Activated CD4-positive, alpha-beta T cell treated with anti-CD3 and anti-CD28 coated beads, Interleukin-2, amount 10 ng/mL, durations not matched to agents 24 days and 14 days (primary cell): ENCODE data around the gene PRDM7. TPM values are rescaled to one million over a fixed set of nuclear protein-coding genes. Genes with fewer than 3 reads are reported as not detected.

Source experiments
- DNase-seq: peaks from one replicate; pipeline ENCODE4 v3.0.0; 2022
- H3K27ac Mint-ChIP-seq: one replicate; pipeline ENCODE4 v1.8.0; 2022; ENCODE audit warnings: mild to moderate bottlenecking, mixed read lengths
- H3K27me3 Mint-ChIP-seq: one replicate; pipeline ENCODE4 v1.8.0; 2022; ENCODE audit warnings: mixed read lengths
- H3K36me3 Mint-ChIP-seq: one replicate; pipeline ENCODE4 v1.8.0; 2022; ENCODE audit warnings: low read depth, mild to moderate bottlenecking, mixed read lengths
- H3K4me1 Mint-ChIP-seq: one replicate; pipeline ENCODE4 v1.8.0; 2021; ENCODE audit warnings: mixed read lengths
- H3K4me3 Mint-ChIP-seq: one replicate; pipeline ENCODE4 v1.8.0; 2022; ENCODE audit warnings: mild to moderate bottlenecking, moderate library complexity, mixed read lengths
- H3K9me3 Mint-ChIP-seq: one replicate; pipeline ENCODE4 v1.8.0; 2021; ENCODE audit warnings: mixed read lengths
- intact Hi-C: fragments of 100-400 bp; cut with micrococcal nuclease; formaldehyde crosslinking; loops from one replicate; pipeline ENCODE4 v1.15.1; 2023
- total RNA-seq: library from RNA; stranded (reverse); gene quantifications from 2 replicates; pipeline ENCODE4 v1.2.3, GENCODE V29; 2022

Gene PRDM7
- total RNA-seq, 1 donor from 2014 or later: not detected

- peaks cover 1% of the 10 kb centered on the region for H3K36me3 Mint-ChIP-seq
- no peak overlapping the region for H3K4me3 Mint-ChIP-seq
- no peak for DNase-seq
- intact Hi-C loops: no loop called here
- peaks cover 15% of the 10 kb centered on the region for H3K9me3 Mint-ChIP-seq
- H3K27ac Mint-ChIP-seq: no peak overlapping the region
- H3K4me1 Mint-ChIP-seq: no peaks in the 10 kb centered on the region
- peaks cover 9% of the 10 kb centered on the region for H3K27me3 Mint-ChIP-seq
Observed at GRCh38 chr16:90053902-90054500, 23.1 kb downstream of the PRDM7 start.

- Mint-ChIP-seq H3K27me3 (peaks cover 16% of the 10 kb centered on the region), H3K27ac (no peak overlapping the region), H3K36me3 (peaks cover 1% of the 10 kb centered on the region), H3K4me3 (no peak overlapping the region), H3K4me1 (peaks cover 4% of the 10 kb centered on the region), H3K9me3 (peaks cover 15% of the 10 kb centered on the region)
- no peak for DNase-seq
- intact Hi-C loops: no loop called here
Observed at GRCh38 chr16:90050969-90051368, 26.2 kb downstream of the PRDM7 start.

GRCh38 chr16:90048737-90049330 is 28.3 kb downstream of the PRDM7 start:
- H3K27me3 Mint-ChIP-seq: peaks cover 16% of the 10 kb centered on the region
- no peak for DNase-seq
- no peak overlapping the region for H3K27ac Mint-ChIP-seq
- H3K4me1 Mint-ChIP-seq: peaks cover 4% of the 10 kb centered on the region
- H3K4me3 Mint-ChIP-seq: no peak overlapping the region
- H3K9me3 Mint-ChIP-seq: peaks cover 9% of the 10 kb centered on the region
- H3K36me3 Mint-ChIP-seq: peaks cover 1% of the 10 kb centered on the region
- intact Hi-C loops: no loop called here

- no peak for DNase-seq
- no peak overlapping the region for H3K27ac Mint-ChIP-seq
- no peak overlapping the region for H3K4me3 Mint-ChIP-seq
- intact Hi-C loops: no loop called here
- H3K36me3 Mint-ChIP-seq: peaks cover under 1% of the 10 kb centered on the region
- H3K4me1 Mint-ChIP-seq: peaks cover 4% of the 10 kb centered on the region
- peaks cover 16% of the 10 kb centered on the region for H3K27me3 Mint-ChIP-seq
- H3K9me3 Mint-ChIP-seq: peaks cover 5% of the 10 kb centered on the region
Observed at GRCh38 chr16:90048347-90048722, 28.8 kb downstream of the PRDM7 start.

GRCh38 chr16:90047714-90048346 is 29.3 kb downstream of the PRDM7 start:
- no peaks in the 10 kb centered on the region for H3K36me3 Mint-ChIP-seq
- intact Hi-C loops: no loop called here
- H3K4me1 Mint-ChIP-seq: peaks cover 4% of the 10 kb centered on the region
- no peak overlapping the region for H3K27ac Mint-ChIP-seq
- H3K9me3 Mint-ChIP-seq: peaks cover under 1% of the 10 kb centered on the region
- H3K27me3 Mint-ChIP-seq: peaks cover 16% of the 10 kb centered on the region
- H3K4me3 Mint-ChIP-seq: no peak overlapping the region
- no peak for DNase-seq

- DNase-seq: no peak
- H3K36me3 Mint-ChIP-seq: no peaks in the 10 kb centered on the region
- peaks cover 4% of the 10 kb centered on the region for H3K4me1 Mint-ChIP-seq
- H3K27me3 Mint-ChIP-seq: peaks cover 16% of the 10 kb centered on the region
- no peak overlapping the region for H3K4me3 Mint-ChIP-seq
- intact Hi-C loops: no loop called here
- H3K27ac Mint-ChIP-seq: no peak overlapping the region
- no peaks in the 10 kb centered on the region for H3K9me3 Mint-ChIP-seq
Observed at GRCh38 chr16:90046971-90047713, 30.0 kb downstream of the PRDM7 start.

GRCh38 chr16:90046122-90046970 is 30.8 kb downstream of the PRDM7 start:
- Mint-ChIP-seq H3K27me3 (peaks cover 16% of the 10 kb centered on the region), H3K27ac (no peak overlapping the region), H3K4me3 (no peak overlapping the region), H3K4me1 (peaks cover 4% of the 10 kb centered on the region), H3K36me3 (no peaks in the 10 kb centered on the region), H3K9me3 (no peaks in the 10 kb centered on the region)
- intact Hi-C loops: no loop called here
- DNase-seq: no peak

GRCh38 chr16:90044111-90044551 is 33.0 kb downstream of the PRDM7 start:
- Mint-ChIP-seq H3K36me3 (no peaks in the 10 kb centered on the region), H3K4me1 (peaks cover 4% of the 10 kb centered on the region), H3K27ac (no peak overlapping the region), H3K4me3 (no peak overlapping the region), H3K27me3 (peaks cover 14% of the 10 kb centered on the region), H3K9me3 (no peaks in the 10 kb centered on the region)
- no peak for DNase-seq
- intact Hi-C loops: no loop called here

- peaks cover 4% of the 10 kb centered on the region for H3K4me1 Mint-ChIP-seq
- H3K36me3 Mint-ChIP-seq: no peaks in the 10 kb centered on the region
- H3K27ac Mint-ChIP-seq: no peak overlapping the region
- peaks cover 9% of the 10 kb centered on the region for H3K27me3 Mint-ChIP-seq
- H3K9me3 Mint-ChIP-seq: no peaks in the 10 kb centered on the region
- no peak overlapping the region for H3K4me3 Mint-ChIP-seq
- intact Hi-C loops: no loop called here
- no peak for DNase-seq
Observed at GRCh38 chr16:90043526-90043925, 33.6 kb downstream of the PRDM7 start.

- intact Hi-C loops: no loop called here
- H3K4me3 Mint-ChIP-seq: no peak overlapping the region
- no peak overlapping the region for H3K27ac Mint-ChIP-seq
- H3K27me3 Mint-ChIP-seq: peaks cover 5% of the 10 kb centered on the region
- no peak for DNase-seq
- H3K9me3 Mint-ChIP-seq: no peaks in the 10 kb centered on the region
- no peaks in the 10 kb centered on the region for H3K36me3 Mint-ChIP-seq
- H3K4me1 Mint-ChIP-seq: peaks cover 3% of the 10 kb centered on the region
Observed at GRCh38 chr16:90042946-90043514, 34.1 kb downstream of the PRDM7 start.

- H3K4me1 Mint-ChIP-seq: peaks cover 3% of the 10 kb centered on the region
- H3K27ac Mint-ChIP-seq: no peak overlapping the region
- H3K9me3 Mint-ChIP-seq: no peaks in the 10 kb centered on the region
- no peak for DNase-seq
- intact Hi-C loops: no loop called here
- H3K27me3 Mint-ChIP-seq: peaks cover 5% of the 10 kb centered on the region
- no peaks in the 10 kb centered on the region for H3K36me3 Mint-ChIP-seq
- H3K4me3 Mint-ChIP-seq: no peak overlapping the region
Observed at GRCh38 chr16:90041896-90042473, 35.1 kb downstream of the PRDM7 start.

GRCh38 chr16:90040152-90041023 is 36.7 kb downstream of the PRDM7 start:
- Mint-ChIP-seq H3K9me3 (no peaks in the 10 kb centered on the region), H3K4me1 (no peaks in the 10 kb centered on the region), H3K27me3 (no peaks in the 10 kb centered on the region), H3K4me3 (no peak overlapping the region), H3K27ac (no peak overlapping the region), H3K36me3 (no peaks in the 10 kb centered on the region)
- no peak for DNase-seq
- intact Hi-C loops: no loop called here
